AG20443 (cell line): Measurements from ENCODE around the gene CACNB4.
"Not testable (repeated sequence)": the region's sequence is repeated elsewhere in the genome, so short reads cannot be mapped to it uniquely, and the experiment has no call there.

ENCODE experiments used
- DNase-seq: peaks from one replicate; pipeline ENCODE4 v3.0.0; 2012; ENCODE audit warnings: low spot score, mixed read lengths

Gene CACNB4

GRCh38 chr2:152098496-152099366 is at the start of gene CACNB4:
Gene CACNB4, minus strand, starts transcription at chr2:152099044.
- peak; percentile 30 for DNase-seq

- DNase-seq = no peak
Observed at GRCh38 chr2:152134488-152135280, 35.8 kb upstream of the CACNB4 start.

GRCh38 chr2:152132306-152132705 is 33.5 kb upstream of the CACNB4 start:
- no peak for DNase-seq

- no peak for DNase-seq
Observed at GRCh38 chr2:152127628-152128027, 28.8 kb upstream of the CACNB4 start.

DNA sequence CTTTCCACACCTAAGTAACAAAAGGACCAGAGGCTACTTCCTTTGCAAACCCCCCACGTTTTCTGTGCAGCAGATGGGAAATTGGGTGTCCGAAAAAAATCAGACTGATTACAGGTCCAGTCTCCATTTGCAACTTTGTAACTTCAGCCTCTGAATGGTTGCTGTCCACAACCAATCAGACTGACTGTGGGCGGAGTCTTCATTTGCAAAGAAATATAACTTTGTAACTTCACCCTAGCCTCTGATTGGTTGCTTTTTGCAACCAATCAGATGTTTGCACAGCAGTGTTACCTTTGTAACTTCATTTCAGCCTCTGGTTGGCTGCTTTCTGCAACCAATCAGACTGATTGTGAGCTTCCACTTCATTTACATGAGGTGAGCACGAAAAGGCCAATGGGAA is 27.8 kb upstream of the CACNB4 start:
- DNase-seq = no peak

DNA sequence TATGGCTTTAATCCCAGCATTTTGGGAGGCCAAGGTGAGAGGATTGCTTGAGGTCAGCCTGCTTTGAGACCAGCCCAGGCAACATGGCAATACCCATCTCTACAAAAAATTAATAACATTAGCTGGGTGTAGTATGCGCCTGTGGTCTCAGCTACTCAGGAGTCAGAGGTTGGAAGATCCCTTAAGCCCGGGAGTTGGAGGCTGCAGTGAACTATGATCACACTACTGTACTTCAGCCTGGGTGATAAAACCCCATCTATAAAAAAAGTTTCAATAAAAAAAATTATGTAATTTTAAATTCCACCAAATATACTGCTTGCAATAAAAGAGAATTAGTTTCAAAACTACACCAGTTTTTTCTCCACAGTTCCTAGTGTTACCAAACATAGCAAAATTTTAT is 23.3 kb upstream of the CACNB4 start:
- no peak for DNase-seq

GRCh38 chr2:152120430-152120829 is 21.6 kb upstream of the CACNB4 start:
- DNase-seq = no peak

DNA sequence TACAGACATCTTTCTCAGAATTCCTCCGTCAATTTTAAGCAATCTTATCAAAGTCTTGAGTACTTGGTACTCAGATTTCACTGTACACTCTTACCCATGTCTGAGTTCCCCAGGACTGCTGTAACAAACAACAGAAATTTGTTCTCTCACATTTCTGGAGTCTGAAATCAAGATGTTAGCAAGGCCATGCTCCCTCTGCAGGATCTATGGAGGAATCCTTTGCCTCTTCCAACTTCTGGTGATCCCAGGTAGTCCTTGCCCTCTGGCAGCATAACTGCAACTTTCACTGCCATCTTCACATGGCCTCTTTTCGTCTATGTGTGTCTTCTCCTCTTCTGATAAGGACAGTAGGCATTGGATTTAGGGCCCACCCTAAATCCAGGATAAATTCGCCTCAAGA is 17.1 kb upstream of the CACNB4 start:
- DNase-seq = no peak

DNA sequence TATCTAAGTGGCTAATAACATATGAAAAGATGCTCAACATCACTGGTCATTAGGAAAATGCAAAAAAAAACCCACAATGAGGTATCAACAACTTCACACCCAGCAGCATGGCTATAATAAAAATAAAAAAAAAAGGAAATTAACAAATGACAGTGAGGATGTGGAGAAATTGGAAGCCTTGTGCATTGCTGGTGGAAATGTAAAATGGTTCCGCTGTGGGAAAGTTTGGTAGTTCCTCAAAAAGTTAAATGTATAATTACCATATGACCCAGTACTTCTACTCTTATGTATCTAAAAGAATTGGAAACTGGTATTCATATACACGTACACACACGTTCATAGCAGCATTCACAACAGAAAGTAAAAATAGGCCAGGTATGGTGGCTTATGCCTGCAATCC is 15.5 kb upstream of the CACNB4 start:
- DNase-seq = no peak

- not testable (repeated sequence) for DNase-seq
Observed at GRCh38 chr2:152107140-152107539, 8.3 kb upstream of the CACNB4 start.

- no peak for DNase-seq
Observed at GRCh38 chr2:152106464-152106863, 7.6 kb upstream of the CACNB4 start.

- no peak for DNase-seq
Observed at GRCh38 chr2:152103271-152103670, 4.4 kb upstream of the CACNB4 start.

DNA sequence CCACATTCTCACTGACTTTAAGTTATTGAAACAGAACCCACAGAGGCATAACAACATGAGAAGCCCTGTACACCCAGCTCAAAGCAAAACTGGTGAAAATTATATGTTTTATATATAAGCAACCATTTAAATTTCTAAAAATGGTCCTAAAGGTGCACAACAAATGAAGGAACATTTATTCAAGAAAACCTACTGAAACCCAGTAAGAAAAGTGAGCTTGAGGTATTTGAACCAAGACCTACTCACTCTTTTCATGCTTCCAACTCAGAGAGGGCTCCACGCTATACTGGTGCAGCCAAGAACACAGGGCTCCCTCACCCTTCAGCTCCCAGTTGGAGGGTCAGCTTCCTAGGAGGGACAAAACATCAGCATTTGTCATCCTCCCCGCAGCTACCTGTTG is 2.1 kb upstream of the CACNB4 start:
- DNase-seq = no peak

GRCh38 chr2:152099367-152100050 is 665 bp upstream of the CACNB4 start:
- peak; percentile 48 for DNase-seq

- peak; percentile 58 for DNase-seq
Observed at GRCh38 chr2:152097801-152098495, 896 bp downstream of the CACNB4 start.

GRCh38 chr2:152097290-152097800 is 1.5 kb downstream of the CACNB4 start:
- peak; percentile 52 for DNase-seq

GRCh38 chr2:152095146-152095545 is 3.7 kb downstream of the CACNB4 start:
- no peak for DNase-seq

GRCh38 chr2:152094014-152094413 is 4.8 kb downstream of the CACNB4 start:
- DNase-seq = no peak

DNA sequence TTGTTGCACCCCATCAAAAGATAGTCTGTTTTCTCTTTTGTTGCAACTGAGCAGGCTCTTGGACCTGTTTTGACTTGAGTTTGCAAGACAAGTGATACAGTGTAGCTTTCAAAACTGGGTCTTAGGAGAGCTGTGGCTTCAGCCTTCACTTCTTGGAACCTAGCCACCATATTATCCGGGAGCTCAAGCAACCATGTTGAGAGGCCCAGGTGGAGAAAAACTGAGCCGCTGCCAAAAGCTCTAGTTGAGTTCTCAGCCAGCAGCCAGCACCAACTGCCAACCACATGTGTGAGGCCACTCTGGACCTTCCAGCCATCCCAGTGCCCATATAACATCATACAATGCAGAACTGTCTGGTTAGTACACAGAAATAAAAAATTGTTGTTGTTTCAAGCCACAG is 5.4 kb downstream of the CACNB4 start:
- no peak for DNase-seq

DNA sequence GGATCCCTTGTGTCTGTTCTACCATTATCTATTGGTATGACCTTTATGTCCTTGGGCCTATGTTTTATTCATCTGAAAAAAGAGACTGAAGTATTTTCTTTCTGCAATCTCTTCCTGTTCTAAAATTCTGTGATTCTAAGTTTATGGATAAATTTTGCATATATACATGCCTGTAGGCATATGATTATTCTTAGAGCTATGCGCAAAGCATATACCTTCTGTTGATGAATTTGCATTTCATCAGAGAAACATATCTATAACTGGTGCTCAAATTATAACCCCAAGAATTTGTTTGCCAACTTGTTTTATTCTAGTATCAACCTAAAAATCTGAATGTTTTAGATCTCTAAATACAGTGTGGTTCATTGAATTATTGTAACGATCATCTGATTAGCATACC is 6.7 kb downstream of the CACNB4 start:
- DNase-seq = no peak

DNA sequence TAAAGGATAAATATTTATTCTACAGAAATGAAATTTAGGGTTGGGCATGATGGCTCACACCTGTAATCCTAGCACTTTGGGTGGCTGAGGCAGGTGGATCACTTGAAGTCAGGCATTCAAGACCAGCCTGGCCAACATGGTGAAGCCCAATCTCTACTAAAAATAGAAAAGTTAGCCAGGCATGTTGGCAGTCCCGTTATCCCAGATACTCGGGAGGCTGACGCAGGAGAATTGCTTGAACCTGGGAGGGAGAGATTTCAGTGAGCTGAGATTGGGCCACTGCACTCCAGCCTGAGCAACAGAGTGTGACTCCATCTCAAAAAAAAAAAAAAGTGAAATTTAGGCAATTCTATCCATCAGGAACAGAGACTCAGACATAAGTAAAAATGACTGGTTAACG is 8.1 kb downstream of the CACNB4 start:
- not testable (repeated sequence) for DNase-seq

DNA sequence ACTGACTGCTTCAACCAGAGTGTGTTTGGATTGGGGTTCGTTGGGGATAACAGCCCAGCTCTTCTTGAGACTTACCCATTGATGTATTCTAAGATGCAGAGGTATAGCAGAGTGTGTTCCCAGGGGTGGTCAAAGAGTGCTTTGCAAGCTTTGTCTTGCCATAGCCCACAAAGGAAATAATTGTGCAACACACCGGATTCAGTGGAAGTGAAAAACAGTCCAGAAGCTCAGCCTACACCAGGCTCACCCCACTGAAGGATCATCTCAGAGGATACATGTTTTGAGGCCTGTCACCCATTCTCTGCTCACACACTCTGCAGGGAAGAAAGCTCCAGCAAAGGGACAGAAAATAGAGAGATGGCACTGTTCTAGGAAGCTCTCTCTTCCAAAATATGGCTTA is 9.6 kb downstream of the CACNB4 start:
- DNase-seq = no peak
